ENCODE measurements around the gene HOXD11. TPM values are rescaled to one million over a fixed set of nuclear protein-coding genes. Genes with fewer than 3 reads are reported as not detected.

HOXD11 gene
- total RNA-seq, 1 experiment from 2014 or later: not detected

- ChIA-PET POLR2A (no interaction called here), CTCF (interaction anchor here (0.6 to 1.9 kb wide), 5 partner anchors 9 to 1032 kb away, joined by 3 to 12 read pairs (median 3); partner anchors contain the start of gene HOXD11)
- no peak for DNase-seq (ENCODE audit: unreplicated experiment)
- H3K4me3 Mint-ChIP-seq (ENCODE audit: unreplicated experiment): peak within 1 kb of the TSS; percentile 28
- H3K9me3 Mint-ChIP-seq (ENCODE audit: unreplicated experiment): no peaks in the 10 kb centered on the region
- intact Hi-C loops (cut with micrococcal nuclease): no loop called here
- no peak for TF ChIP-seq CTCF (IDR thresholded peaks at IDR 0.05; ENCODE audit: unreplicated experiment)
- H3K27ac Mint-ChIP-seq (ENCODE audit: low read depth, unreplicated experiment): no peak within 1 kb of the TSS
- H3K27me3 Mint-ChIP-seq (ENCODE audit: insufficient read depth, unreplicated experiment): peaks cover 48% of the 10 kb centered on the region
- H3K4me1 Mint-ChIP-seq (ENCODE audit: insufficient read depth, unreplicated experiment): no peaks in the 10 kb centered on the region
- BruUV-seq (replicated peaks): no TSS peak
- H3K36me3 Mint-ChIP-seq (ENCODE audit: insufficient read depth, unreplicated experiment): no peaks in the 10 kb centered on the region
Measured at GRCh38 chr2:176115883-176116813, 9.1 kb downstream of the HOXD11 start, which contains the start of gene HOXD10. TSS of gene HOXD10 (plus strand) at chr2:176116778. CDS start at chr2:176116834, 56 bp downstream.

GRCh38 chr2:176117162-176117822 lies 10.2 kb downstream of the HOXD11 start:
- no peak for DNase-seq (ENCODE audit: unreplicated experiment)
- Mint-ChIP-seq H3K27me3 (ENCODE audit: insufficient read depth, unreplicated experiment) (peaks cover 48% of the 10 kb centered on the region), H3K4me3 (ENCODE audit: unreplicated experiment) (peak overlapping the region; percentile 28), H3K36me3 (ENCODE audit: insufficient read depth, unreplicated experiment) (no peaks in the 10 kb centered on the region), H3K27ac (ENCODE audit: low read depth, unreplicated experiment) (no peak overlapping the region), H3K4me1 (ENCODE audit: insufficient read depth, unreplicated experiment) (no peaks in the 10 kb centered on the region), H3K9me3 (ENCODE audit: unreplicated experiment) (no peaks in the 10 kb centered on the region)
- intact Hi-C loops (cut with micrococcal nuclease): no loop called here
- ChIA-PET POLR2A (no interaction called here), CTCF (interaction anchor here (0.6 to 1.9 kb wide), 3 partner anchors 10 to 19 kb away, joined by 3 to 12 read pairs (median 5); no protein-coding TSS in a partner anchor)
- no peak for TF ChIP-seq CTCF (IDR thresholded peaks at IDR 0.05; ENCODE audit: unreplicated experiment)
- no TSS peak for BruUV-seq (replicated peaks)

DNA sequence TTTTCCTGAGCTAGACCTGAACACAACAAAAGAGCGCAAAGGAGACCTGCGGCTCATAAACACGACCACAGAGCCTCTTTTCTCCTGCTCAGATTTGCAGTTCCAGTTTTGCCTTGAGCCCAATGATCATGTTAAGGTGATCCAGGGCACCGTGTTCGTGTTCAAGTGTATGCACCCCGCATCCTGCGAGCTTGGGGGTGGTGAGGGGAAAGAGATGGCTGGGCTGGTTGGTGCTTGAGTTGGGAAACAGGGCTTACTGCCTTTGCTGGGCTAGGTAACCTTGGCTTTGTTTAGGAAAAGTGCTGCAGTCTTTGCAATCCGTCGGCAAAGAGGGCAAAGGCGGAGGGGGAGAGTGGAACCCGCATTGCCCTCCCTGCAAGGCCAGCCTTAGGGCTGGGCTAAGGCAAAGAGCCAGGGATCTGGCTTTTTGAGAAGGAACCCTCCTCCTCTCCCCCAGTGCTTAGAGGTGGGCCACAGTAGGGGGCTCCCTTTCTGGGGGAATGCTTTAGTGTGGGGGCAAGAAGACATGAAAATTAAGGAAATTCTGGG lies 10.8 kb downstream of the HOXD11 start:
- TF ChIP-seq CTCF (IDR thresholded peaks at IDR 0.05; ENCODE audit: unreplicated experiment): no peak
- H3K27ac Mint-ChIP-seq (ENCODE audit: low read depth, unreplicated experiment): no peak overlapping the region
- ChIA-PET POLR2A (no interaction called here), CTCF (interaction anchor here (0.6 to 1.9 kb wide), 2 partner anchors 9 to 20 kb away, joined by 3 to 12 read pairs; no protein-coding TSS in a partner anchor)
- H3K4me1 Mint-ChIP-seq (ENCODE audit: insufficient read depth, unreplicated experiment): no peaks in the 10 kb centered on the region
- no peaks in the 10 kb centered on the region for H3K9me3 Mint-ChIP-seq (ENCODE audit: unreplicated experiment)
- no peak for DNase-seq (ENCODE audit: unreplicated experiment)
- no peaks in the 10 kb centered on the region for H3K36me3 Mint-ChIP-seq (ENCODE audit: insufficient read depth, unreplicated experiment)
- BruUV-seq (replicated peaks): no TSS peak
- intact Hi-C loops (cut with micrococcal nuclease): no loop called here
- H3K27me3 Mint-ChIP-seq (ENCODE audit: insufficient read depth, unreplicated experiment): peaks cover 48% of the 10 kb centered on the region
- peak overlapping the region; percentile 28 for H3K4me3 Mint-ChIP-seq (ENCODE audit: unreplicated experiment)
